Ascending aorta (tissue), 2 donors: ENCODE results near the gene FNDC10. TPM values are rescaled to one million over a fixed set of nuclear protein-coding genes. Genes with fewer than 3 reads are reported as not detected.

Source experiments
- DNase-seq, 2 donors: peaks; one replicate each; pipeline ENCODE4 v3.0.0-alpha.2; 2019; ENCODE audit warnings: low spot score in 2 of 2
- H3K27ac ChIP-seq, 2 donors: fragments of 200-600 bp; sonication (generic); one replicate each; pipeline ENCODE4 v1.5.1; 2016 to 2017; ENCODE audit warnings: mild to moderate bottlenecking in 1 of 2
- H3K27me3 ChIP-seq: fragments of 200-600 bp; sonication (generic); one replicate; pipeline ENCODE4 v1.5.1; 2017
- H3K36me3 ChIP-seq, 2 donors: fragments of 200-600 bp; sonication (generic); one replicate each; pipeline ENCODE4 v1.5.1; 2016
- H3K4me1 ChIP-seq, 2 donors: fragments of 200-600 bp; sonication (generic); one replicate each; pipeline ENCODE4 v1.5.1; 2016 to 2017; ENCODE audit warnings: mild to moderate bottlenecking in 1 of 2
- H3K4me3 ChIP-seq, 2 donors: fragments of 200-600 bp; sonication (generic); one replicate each; pipeline ENCODE4 v1.5.1; 2016 to 2017; ENCODE audit warnings: mild to moderate bottlenecking in 1 of 2
- H3K9me3 ChIP-seq, 2 donors: fragments of 200-600 bp; sonication (generic); one replicate each; pipeline ENCODE4 v1.5.1; 2016
- intact Hi-C: fragments of 100-400 bp; cut with DNase I; formaldehyde crosslinking; loops from one replicate; pipeline ENCODE4 v1.15.1; 2023
- total RNA-seq: library from RNA; depleted of rRNA; stranded (reverse); fragments of >200 nt; gene quantifications from one replicate; pipeline ENCODE4 v1.1.0, GENCODE V29; 2016
- TF ChIP-seq, protein P1 (sequence below), 3 experiments: fragments of 200-600 bp in 2 of 3; fragments of 450-650 bp in 1 of 3; sonication (generic) in 2 of 3; IDR thresholded peaks; one replicate each; pipeline ENCODE4 v1.5.1; 2016 to 2019; ENCODE audit warnings: antibody characterized with exemption in 3 of 3, mild to moderate bottlenecking in 1 of 3, moderate library complexity in 1 of 3

Gene FNDC10
- total RNA-seq, 1 donor from 2014 or later: 1.8 TPM

DNA sequence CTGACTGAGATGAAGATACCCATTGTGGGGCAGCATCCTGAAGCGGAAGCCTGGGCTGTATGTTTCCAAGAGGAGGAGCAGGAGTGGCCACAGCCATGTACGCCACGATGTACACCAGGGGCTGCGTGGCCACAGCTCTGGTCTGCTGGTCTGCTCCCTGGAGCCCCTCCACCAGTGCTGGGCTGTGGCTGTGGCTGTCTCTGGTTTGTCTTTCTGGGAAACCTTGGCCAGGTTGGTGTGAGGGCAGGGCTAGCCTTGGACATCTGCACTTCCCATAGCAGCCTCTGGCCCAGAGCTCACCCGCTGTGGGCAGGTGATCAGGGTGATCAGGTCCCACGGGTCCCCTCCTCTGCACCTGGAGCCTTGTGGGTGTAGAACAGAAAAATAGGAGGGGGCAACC is 18.0 kb upstream of the FNDC10 start:
- peaks cover 0 to 6% of the 10 kb centered on the region in 2 donors for H3K36me3 ChIP-seq
- TF ChIP-seq, protein P1, sequence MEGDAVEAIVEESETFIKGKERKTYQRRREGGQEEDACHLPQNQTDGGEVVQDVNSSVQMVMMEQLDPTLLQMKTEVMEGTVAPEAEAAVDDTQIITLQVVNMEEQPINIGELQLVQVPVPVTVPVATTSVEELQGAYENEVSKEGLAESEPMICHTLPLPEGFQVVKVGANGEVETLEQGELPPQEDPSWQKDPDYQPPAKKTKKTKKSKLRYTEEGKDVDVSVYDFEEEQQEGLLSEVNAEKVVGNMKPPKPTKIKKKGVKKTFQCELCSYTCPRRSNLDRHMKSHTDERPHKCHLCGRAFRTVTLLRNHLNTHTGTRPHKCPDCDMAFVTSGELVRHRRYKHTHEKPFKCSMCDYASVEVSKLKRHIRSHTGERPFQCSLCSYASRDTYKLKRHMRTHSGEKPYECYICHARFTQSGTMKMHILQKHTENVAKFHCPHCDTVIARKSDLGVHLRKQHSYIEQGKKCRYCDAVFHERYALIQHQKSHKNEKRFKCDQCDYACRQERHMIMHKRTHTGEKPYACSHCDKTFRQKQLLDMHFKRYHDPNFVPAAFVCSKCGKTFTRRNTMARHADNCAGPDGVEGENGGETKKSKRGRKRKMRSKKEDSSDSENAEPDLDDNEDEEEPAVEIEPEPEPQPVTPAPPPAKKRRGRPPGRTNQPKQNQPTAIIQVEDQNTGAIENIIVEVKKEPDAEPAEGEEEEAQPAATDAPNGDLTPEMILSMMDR (IDR thresholded peaks at IDR 0.05): no peak
- no peaks in the 10 kb centered on the region for H3K27me3 ChIP-seq
- intact Hi-C loops: loop anchor here (5.0 to 10.0 kb wide), 3 partner anchors 39 to 289 kb away; partner anchors contain the start of genes CDK11B and MRPL20
- H3K4me3 ChIP-seq: no peak overlapping the region
- no peaks in the 10 kb centered on the region for H3K9me3 ChIP-seq
- no peak overlapping the region for H3K27ac ChIP-seq
- DNase-seq: no peak
- peaks cover 15 to 25% of the 10 kb centered on the region in 2 donors for H3K4me1 ChIP-seq

DNA sequence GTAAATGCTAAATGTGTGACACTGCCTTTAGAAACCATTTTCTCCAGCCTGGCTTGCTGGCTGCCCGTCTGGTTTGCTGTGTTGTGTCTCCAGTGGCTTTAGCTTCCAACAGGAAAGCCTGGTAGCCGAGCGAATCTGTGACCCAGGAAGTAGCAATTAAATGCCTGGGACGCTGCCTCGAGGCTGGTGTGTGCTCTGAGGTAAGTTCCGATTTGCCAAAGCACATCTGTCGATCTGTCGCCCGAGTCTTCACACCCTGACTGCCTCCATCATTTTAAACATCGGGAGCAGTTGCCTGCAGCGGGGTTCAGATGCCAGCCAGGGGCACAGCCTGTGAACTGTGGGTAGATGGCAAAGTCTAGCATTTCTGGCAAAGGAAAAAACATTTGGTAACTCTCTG is 17.6 kb upstream of the FNDC10 start:
- peaks cover 15 to 25% of the 10 kb centered on the region in 2 donors for H3K4me1 ChIP-seq

GRCh38 chr1:1616838-1617237 is 16.9 kb upstream of the FNDC10 start:
- no peaks in the 10 kb centered on the region for H3K27me3 ChIP-seq
- no peaks in the 10 kb centered on the region for H3K9me3 ChIP-seq
- DNase-seq: no peak
- peak overlapping the region; percentile 97 to 100 for H3K4me3 ChIP-seq
- TF ChIP-seq, protein P1 (IDR thresholded peaks at IDR 0.05): no peak
- intact Hi-C loops: loop anchor here (5.0 to 10.0 kb wide), 3 partner anchors 40 to 290 kb away; partner anchors contain the start of genes CDK11B and MRPL20
- H3K4me1 ChIP-seq: peaks cover 15 to 25% of the 10 kb centered on the region in 2 donors
- H3K36me3 ChIP-seq: peaks cover 0 to 6% of the 10 kb centered on the region in 2 donors
- H3K27ac ChIP-seq: no peak overlapping the region

More for the DNA sequence above, 17.6 kb upstream of the FNDC10 start:
- Histone ChIP-seq H3K27me3 (no peaks in the 10 kb centered on the region), H3K9me3 (no peaks in the 10 kb centered on the region), H3K36me3 (peaks cover 0 to 6% of the 10 kb centered on the region in 2 donors), H3K27ac (no peak overlapping the region), H3K4me3 (no peak overlapping the region)
- intact Hi-C loops: loop anchor here (5.0 to 10.0 kb wide), 3 partner anchors 40 to 290 kb away; partner anchors contain the start of genes CDK11B and MRPL20
- no peak for DNase-seq
- TF ChIP-seq, protein P1 (IDR thresholded peaks at IDR 0.05): no peak

GRCh38 chr1:1616045-1616790 is 16.3 kb upstream of the FNDC10 start:
- Histone ChIP-seq H3K36me3 (peaks cover 0 to 6% of the 10 kb centered on the region in 2 donors), H3K4me1 (peaks cover 15 to 25% of the 10 kb centered on the region in 2 donors), H3K9me3 (no peaks in the 10 kb centered on the region), H3K4me3 (peak overlapping the region; percentile 97 to 100), H3K27me3 (no peaks in the 10 kb centered on the region), H3K27ac (peak overlapping the region; percentile 100)
- intact Hi-C loops: loop anchor here (5.0 to 10.0 kb wide), 3 partner anchors 41 to 291 kb away; partner anchors contain the start of genes CDK11B and MRPL20
- no peak for DNase-seq
- TF ChIP-seq, protein P1 (IDR thresholded peaks at IDR 0.05): no peak

GRCh38 chr1:1615256-1616044 is 15.5 kb upstream of the FNDC10 start, which contains the start of gene MIB2:
Gene MIB2, plus strand, starts transcription at chr1:1615500. Its CDS starts 7,953 bp downstream, at chr1:1623453.
- TF ChIP-seq, protein P1 (IDR thresholded peaks at IDR 0.05): peak in 1 of 3 experiments; percentile 18
- peak within 1 kb of the TSS; percentile 100 for H3K27ac ChIP-seq
- peak within 1 kb of the TSS; percentile 97 to 100 for H3K4me3 ChIP-seq
- peaks cover 0 to 6% of the 10 kb centered on the region in 2 donors for H3K36me3 ChIP-seq
- peak; percentile 74 to 97 for DNase-seq
- no peaks in the 10 kb centered on the region for H3K9me3 ChIP-seq
- no peaks in the 10 kb centered on the region for H3K27me3 ChIP-seq
- intact Hi-C loops: loop anchor here (1.0 to 10.0 kb wide), 6 partner anchors 41 to 307 kb away; partner anchors contain the start of genes ATAD3A, CDK11B, MRPL20 and PUSL1
- H3K4me1 ChIP-seq: peaks cover 15 to 25% of the 10 kb centered on the region in 2 donors
